SK-N-SH treated with all-trans-retinoic acid at 6 μM for 48 hours (cell line): Measurements from ENCODE around the gene METTL17.

Experiments used
- ATAC-seq: fragments of 200-7000 bp; cut with Tn5 transposase; 3 replicates; pipeline ENCODE4 v1.9.1; 2020; ENCODE audit warnings: mild to moderate bottlenecking, moderate library complexity
- ARNTL ChIP-seq: fragments of 450-650 bp; formaldehyde crosslinking; IDR thresholded peaks from 2 replicates; pipeline ENCODE4 v1.5.0; 2020; ENCODE audit warnings: low read depth, mild to moderate bottlenecking, moderate library complexity, borderline replicate concordance
- BACH2 ChIP-seq: fragments of 250-450 bp; sonication (Bioruptor Pico); IDR thresholded peaks from 2 replicates; pipeline ENCODE4 v1.9.0; 2021; ENCODE audit warnings: mild to moderate bottlenecking, borderline replicate concordance
- ESRRG ChIP-seq: fragments of 250-450 bp; sonication (Bioruptor Pico); IDR thresholded peaks from 2 replicates; pipeline ENCODE4 v1.6.1; 2021; ENCODE audit warnings: mild to moderate bottlenecking
- GLIS3 ChIP-seq: fragments of 250-450 bp; sonication (Bioruptor Pico); IDR thresholded peaks from 2 replicates; pipeline ENCODE4 v1.5.0; 2020; ENCODE audit warnings: mild to moderate bottlenecking, moderate library complexity
- ISL1 ChIP-seq: fragments of 250-450 bp; sonication (Bioruptor Pico); IDR thresholded peaks from 2 replicates; pipeline ENCODE4 v2.1.2; 2022; ENCODE audit warnings: mild to moderate bottlenecking, moderate library complexity
- OSR1 ChIP-seq: fragments of 250-450 bp; sonication (Bioruptor Pico); IDR thresholded peaks from 2 replicates; pipeline ENCODE4 v1.8.0; 2022; ENCODE audit warnings: moderate library complexity, mild to moderate bottlenecking, inconsistent platforms
- PPARA ChIP-seq: fragments of 250-450 bp; sonication (Bioruptor Pico); IDR thresholded peaks from 2 replicates; pipeline ENCODE4 v1.5.0; 2020; ENCODE audit warnings: mild to moderate bottlenecking, borderline replicate concordance
- RARB ChIP-seq: fragments of 250-450 bp; sonication (Bioruptor Pico); IDR thresholded peaks from 2 replicates; pipeline ENCODE4 v1.8.0; 2021; ENCODE audit warnings: mild to moderate bottlenecking, moderate library complexity
- SNAI2 ChIP-seq: fragments of 250-450 bp; sonication (Bioruptor Pico); IDR thresholded peaks from 2 replicates; pipeline ENCODE4 v1.5.0; 2020; ENCODE audit warnings: mild to moderate bottlenecking, moderate library complexity
- TCF4 ChIP-seq: fragments of 250-450 bp; sonication (Bioruptor Pico); IDR thresholded peaks from 2 replicates; pipeline ENCODE4 v1.8.0; 2021; ENCODE audit warnings: mild to moderate bottlenecking, moderate library complexity, borderline replicate concordance
- ZC3H10 ChIP-seq: fragments of 250-450 bp; sonication (Bioruptor Pico); IDR thresholded peaks from 2 replicates; pipeline ENCODE4 v1.5.1; 2021; ENCODE audit warnings: mild to moderate bottlenecking, moderate library complexity
- ZFP3 ChIP-seq: fragments of 250-450 bp; sonication (Bioruptor Pico); IDR thresholded peaks from 2 replicates; pipeline ENCODE4 v1.5.0; 2020; ENCODE audit warnings: mild to moderate bottlenecking, moderate library complexity
- ZFP30 ChIP-seq: fragments of 450-650 bp; formaldehyde crosslinking; IDR thresholded peaks from 2 replicates; pipeline ENCODE4 v1.5.0; 2022; ENCODE audit warnings: mild to moderate bottlenecking, moderate library complexity
- ZNF565 ChIP-seq: fragments of 450-650 bp; formaldehyde crosslinking; conservative IDR thresholded peaks from 2 replicates; pipeline ENCODE4 v1.5.0; 2020; ENCODE audit warnings: low read depth, mild to moderate bottlenecking, moderate library complexity
- ZNF70 ChIP-seq: fragments of 450-650 bp; formaldehyde crosslinking; IDR thresholded peaks from 2 replicates; pipeline ENCODE4 v1.5.0; 2020; ENCODE audit warnings: mild to moderate bottlenecking, moderate library complexity
- ZNF8 ChIP-seq: fragments of 450-650 bp; formaldehyde crosslinking; IDR thresholded peaks from 2 replicates; pipeline ENCODE4 v1.5.0; 2020; ENCODE audit warnings: mild to moderate bottlenecking, moderate library complexity
- TF ChIP-seq, protein P1 (sequence below): fragments of 250-450 bp; sonication (Bioruptor Pico); IDR thresholded peaks from 2 replicates; pipeline ENCODE4 v1.5.1; 2020; ENCODE audit warnings: low read depth, mild to moderate bottlenecking, moderate library complexity
- TF ChIP-seq, protein P2 (sequence below): fragments of 250-450 bp; sonication (Bioruptor Pico); IDR thresholded peaks from 2 replicates; pipeline ENCODE4 v1.5.0; 2020; ENCODE audit warnings: mild to moderate bottlenecking, moderate library complexity
- TF ChIP-seq, protein P3 (sequence below): fragments of 250-450 bp; sonication (Bioruptor Pico); IDR thresholded peaks from 2 replicates; pipeline ENCODE4 v1.5.1; 2021; ENCODE audit warnings: mild to moderate bottlenecking, moderate library complexity
- TF ChIP-seq, protein P4 (sequence below): fragments of 250-450 bp; sonication (Bioruptor Pico); IDR thresholded peaks from 2 replicates; pipeline ENCODE4 v1.8.0; 2021; ENCODE audit warnings: low read depth, mild to moderate bottlenecking, moderate library complexity, borderline replicate concordance
- TF ChIP-seq, protein P5 (sequence below): fragments of 250-450 bp; sonication (Bioruptor Pico); IDR thresholded peaks from 2 replicates; pipeline ENCODE4 v1.8.0; 2020; ENCODE audit warnings: mild to moderate bottlenecking, moderate library complexity, borderline replicate concordance

The METTL17 gene

DNA sequence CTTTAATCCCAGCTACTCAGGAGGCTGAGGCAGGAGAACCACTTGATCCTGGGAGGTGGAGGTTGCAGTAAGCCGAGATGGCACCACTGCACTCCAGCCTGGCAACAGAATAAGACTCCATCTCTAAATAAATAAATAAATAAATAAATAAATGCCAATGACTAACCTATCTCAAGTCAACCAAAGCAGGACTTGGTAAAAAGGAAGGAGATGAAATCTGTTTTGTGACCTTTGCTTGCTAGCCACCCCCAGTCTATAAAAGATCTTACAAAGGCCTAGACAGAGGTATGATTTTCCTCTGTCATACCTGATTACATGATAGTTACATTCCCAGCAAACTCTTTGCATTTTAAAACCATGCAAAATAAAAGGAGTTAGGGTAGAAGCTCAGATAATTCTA is 13.5 kb upstream of the METTL17 start:
- ATAC-seq: no peak
- no peak for TF ChIP-seq ZC3H10 (CRISPR knock-in tag)
- TF ChIP-seq, protein P1, sequence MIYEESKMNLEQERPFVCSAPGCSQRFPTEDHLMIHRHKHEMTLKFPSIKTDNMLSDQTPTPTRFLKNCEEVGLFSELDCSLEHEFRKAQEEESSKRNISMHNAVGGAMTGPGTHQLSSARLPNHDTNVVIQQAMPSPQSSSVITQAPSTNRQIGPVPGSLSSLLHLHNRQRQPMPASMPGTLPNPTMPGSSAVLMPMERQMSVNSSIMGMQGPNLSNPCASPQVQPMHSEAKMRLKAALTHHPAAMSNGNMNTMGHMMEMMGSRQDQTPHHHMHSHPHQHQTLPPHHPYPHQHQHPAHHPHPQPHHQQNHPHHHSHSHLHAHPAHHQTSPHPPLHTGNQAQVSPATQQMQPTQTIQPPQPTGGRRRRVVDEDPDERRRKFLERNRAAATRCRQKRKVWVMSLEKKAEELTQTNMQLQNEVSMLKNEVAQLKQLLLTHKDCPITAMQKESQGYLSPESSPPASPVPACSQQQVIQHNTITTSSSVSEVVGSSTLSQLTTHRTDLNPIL: no peak
- no peak for TF ChIP-seq TCF4 (CRISPR knock-in tag)
- no peak for TF ChIP-seq RARB (CRISPR knock-in tag)
- TF ChIP-seq ARNTL: no peak
- TF ChIP-seq, protein P2, sequence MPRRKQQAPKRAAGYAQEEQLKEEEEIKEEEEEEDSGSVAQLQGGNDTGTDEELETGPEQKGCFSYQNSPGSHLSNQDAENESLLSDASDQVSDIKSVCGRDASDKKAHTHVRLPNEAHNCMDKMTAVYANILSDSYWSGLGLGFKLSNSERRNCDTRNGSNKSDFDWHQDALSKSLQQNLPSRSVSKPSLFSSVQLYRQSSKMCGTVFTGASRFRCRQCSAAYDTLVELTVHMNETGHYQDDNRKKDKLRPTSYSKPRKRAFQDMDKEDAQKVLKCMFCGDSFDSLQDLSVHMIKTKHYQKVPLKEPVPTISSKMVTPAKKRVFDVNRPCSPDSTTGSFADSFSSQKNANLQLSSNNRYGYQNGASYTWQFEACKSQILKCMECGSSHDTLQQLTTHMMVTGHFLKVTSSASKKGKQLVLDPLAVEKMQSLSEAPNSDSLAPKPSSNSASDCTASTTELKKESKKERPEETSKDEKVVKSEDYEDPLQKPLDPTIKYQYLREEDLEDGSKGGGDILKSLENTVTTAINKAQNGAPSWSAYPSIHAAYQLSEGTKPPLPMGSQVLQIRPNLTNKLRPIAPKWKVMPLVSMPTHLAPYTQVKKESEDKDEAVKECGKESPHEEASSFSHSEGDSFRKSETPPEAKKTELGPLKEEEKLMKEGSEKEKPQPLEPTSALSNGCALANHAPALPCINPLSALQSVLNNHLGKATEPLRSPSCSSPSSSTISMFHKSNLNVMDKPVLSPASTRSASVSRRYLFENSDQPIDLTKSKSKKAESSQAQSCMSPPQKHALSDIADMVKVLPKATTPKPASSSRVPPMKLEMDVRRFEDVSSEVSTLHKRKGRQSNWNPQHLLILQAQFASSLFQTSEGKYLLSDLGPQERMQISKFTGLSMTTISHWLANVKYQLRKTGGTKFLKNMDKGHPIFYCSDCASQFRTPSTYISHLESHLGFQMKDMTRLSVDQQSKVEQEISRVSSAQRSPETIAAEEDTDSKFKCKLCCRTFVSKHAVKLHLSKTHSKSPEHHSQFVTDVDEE (CRISPR knock-in tag): no peak
- no peak for TF ChIP-seq PPARA (CRISPR knock-in tag)
- TF ChIP-seq SNAI2 (CRISPR knock-in tag): no peak
- TF ChIP-seq, protein P3, sequence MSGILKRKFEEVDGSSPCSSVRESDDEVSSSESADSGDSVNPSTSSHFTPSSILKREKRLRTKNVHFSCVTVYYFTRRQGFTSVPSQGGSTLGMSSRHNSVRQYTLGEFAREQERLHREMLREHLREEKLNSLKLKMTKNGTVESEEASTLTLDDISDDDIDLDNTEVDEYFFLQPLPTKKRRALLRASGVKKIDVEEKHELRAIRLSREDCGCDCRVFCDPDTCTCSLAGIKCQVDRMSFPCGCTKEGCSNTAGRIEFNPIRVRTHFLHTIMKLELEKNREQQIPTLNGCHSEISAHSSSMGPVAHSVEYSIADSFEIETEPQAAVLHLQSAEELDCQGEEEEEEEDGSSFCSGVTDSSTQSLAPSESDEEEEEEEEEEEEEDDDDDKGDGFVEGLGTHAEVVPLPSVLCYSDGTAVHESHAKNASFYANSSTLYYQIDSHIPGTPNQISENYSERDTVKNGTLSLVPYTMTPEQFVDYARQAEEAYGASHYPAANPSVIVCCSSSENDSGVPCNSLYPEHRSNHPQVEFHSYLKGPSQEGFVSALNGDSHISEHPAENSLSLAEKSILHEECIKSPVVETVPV (CRISPR knock-in tag): no peak
- TF ChIP-seq BACH2 (CRISPR knock-in tag): no peak
- TF ChIP-seq, protein P4, sequence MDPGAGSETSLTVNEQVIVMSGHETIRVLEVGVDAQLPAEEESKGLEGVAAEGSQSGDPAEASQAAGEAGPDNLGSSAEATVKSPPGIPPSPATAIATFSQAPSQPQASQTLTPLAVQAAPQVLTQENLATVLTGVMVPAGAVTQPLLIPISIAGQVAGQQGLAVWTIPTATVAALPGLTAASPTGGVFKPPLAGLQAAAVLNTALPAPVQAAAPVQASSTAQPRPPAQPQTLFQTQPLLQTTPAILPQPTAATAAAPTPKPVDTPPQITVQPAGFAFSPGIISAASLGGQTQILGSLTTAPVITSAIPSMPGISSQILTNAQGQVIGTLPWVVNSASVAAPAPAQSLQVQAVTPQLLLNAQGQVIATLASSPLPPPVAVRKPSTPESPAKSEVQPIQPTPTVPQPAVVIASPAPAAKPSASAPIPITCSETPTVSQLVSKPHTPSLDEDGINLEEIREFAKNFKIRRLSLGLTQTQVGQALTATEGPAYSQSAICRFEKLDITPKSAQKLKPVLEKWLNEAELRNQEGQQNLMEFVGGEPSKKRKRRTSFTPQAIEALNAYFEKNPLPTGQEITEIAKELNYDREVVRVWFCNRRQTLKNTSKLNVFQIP (CRISPR knock-in tag): no peak
- TF ChIP-seq ZNF565 (CRISPR knock-in tag): no peak
- no peak for TF ChIP-seq OSR1
- TF ChIP-seq, protein P5, sequence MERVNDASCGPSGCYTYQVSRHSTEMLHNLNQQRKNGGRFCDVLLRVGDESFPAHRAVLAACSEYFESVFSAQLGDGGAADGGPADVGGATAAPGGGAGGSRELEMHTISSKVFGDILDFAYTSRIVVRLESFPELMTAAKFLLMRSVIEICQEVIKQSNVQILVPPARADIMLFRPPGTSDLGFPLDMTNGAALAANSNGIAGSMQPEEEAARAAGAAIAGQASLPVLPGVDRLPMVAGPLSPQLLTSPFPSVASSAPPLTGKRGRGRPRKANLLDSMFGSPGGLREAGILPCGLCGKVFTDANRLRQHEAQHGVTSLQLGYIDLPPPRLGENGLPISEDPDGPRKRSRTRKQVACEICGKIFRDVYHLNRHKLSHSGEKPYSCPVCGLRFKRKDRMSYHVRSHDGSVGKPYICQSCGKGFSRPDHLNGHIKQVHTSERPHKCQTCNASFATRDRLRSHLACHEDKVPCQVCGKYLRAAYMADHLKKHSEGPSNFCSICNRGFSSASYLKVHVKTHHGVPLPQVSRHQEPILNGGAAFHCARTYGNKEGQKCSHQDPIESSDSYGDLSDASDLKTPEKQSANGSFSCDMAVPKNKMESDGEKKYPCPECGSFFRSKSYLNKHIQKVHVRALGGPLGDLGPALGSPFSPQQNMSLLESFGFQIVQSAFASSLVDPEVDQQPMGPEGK: no peak
- TF ChIP-seq ZFP30 (CRISPR knock-in tag): no peak
- TF ChIP-seq ISL1 (CRISPR knock-in tag): no peak
- TF ChIP-seq ESRRG (CRISPR knock-in tag): no peak

DNA sequence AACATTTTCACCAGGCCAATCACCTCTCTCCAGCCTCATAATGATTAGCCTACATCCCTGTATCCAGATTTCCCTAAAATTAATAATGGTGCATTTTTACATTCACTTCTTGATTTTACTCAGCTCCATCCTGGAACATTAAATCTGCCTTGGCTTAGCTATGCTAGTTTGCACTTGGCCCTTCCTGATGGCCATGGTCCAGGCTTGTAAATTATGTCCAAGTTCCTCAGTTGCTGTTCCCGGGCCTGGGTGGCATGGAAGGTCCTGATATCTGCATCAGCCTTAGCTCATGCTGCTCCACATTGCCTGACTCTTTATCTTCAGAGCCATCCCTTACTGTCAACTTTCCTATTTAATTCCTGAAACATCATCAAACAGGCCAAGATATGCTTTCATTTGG is 11.1 kb upstream of the METTL17 start:
- no peak for ATAC-seq

More for the DNA sequence above, 11.1 kb upstream of the METTL17 start:
- TF ChIP-seq GLIS3 (CRISPR knock-in tag) (no peak), PPARA (CRISPR knock-in tag) (no peak), ZNF565 (CRISPR knock-in tag) (no peak), ZFP3 (CRISPR knock-in tag) (no peak), ARNTL (no peak), ZNF8 (no peak), ZNF70 (no peak), SNAI2 (CRISPR knock-in tag) (no peak)
- TF ChIP-seq, protein P4 (CRISPR knock-in tag): no peak
- TF ChIP-seq, protein P2 (CRISPR knock-in tag): no peak
